Measurements from ENCODE around the gene ARSB. TPM values are rescaled to one million over a fixed set of nuclear protein-coding genes. Genes with fewer than 3 reads are reported as not detected.

ARSB gene
- total and polyA plus RNA-seq, 2 donors (not counting 1 experiment from before 2014, with no cell fraction given) = 4.6 to 9.8 TPM

DNA sequence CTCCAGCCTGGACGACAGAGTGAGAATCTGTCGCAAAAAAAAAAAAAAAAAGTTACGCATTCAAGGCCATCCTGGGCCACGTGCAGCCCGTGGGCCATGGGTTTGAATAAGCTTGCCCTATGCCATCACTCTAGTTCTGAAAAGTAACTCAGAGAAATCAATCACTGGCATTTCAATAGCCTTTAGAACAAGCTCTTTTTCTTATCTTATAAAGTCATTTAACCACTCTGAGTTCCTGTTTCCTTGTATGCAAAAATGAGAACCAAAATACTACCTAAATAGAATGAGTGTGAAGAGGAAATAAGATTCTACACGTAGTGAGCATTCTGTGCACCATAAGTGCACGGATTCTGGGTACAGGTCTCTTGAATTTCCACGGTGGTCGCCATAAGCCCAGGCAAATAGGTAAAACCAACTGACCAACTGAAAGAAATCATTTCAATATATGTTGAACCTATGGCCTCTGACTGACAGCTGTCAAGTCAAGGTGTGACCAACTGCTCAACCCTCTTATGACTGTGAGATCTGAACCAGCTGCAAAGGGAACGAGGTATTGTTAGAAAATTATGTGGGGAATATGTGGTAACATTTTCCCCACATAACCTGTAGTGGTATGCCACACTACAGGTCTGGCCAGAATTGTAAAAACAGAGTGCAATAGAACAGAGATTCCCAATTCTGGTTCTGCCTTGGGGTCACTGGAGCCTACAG, 192.6 kb downstream of the ARSB start:
- Histone ChIP-seq H3K4me1 (ENCODE audit: control insufficient read depth in 2 of 2, insufficient read depth in 2 of 2, low read length in 2 of 2) (peaks cover 33 to 37% of the 10 kb centered on the region in 2 donors), H3K27ac (ENCODE audit: low read length in 2 of 2) (peak overlapping the region; percentile 25 to 37), H4K20me1 (ENCODE audit: control insufficient read depth, insufficient read depth, low read length, poor library complexity, severe bottlenecking) (no peaks in the 10 kb centered on the region), H3K4me3 (ENCODE audit: control extremely low read depth in 1 of 5, extremely low read depth in 1 of 5, insufficient read depth in 1 of 5, low read depth in 2 of 5, low read length in 4 of 5) (peak overlapping the region in 1 of 5 experiments; percentile 38), H3K9ac (ENCODE audit: low read length) (peak overlapping the region; percentile 30), H3K4me2 (replicated peaks; ENCODE audit: low read depth, low read length, poor library complexity, severe bottlenecking) (peak overlapping the region; percentile 61), H3K27me3 (replicated peaks in 1 of 4; ENCODE audit: control extremely low read depth in 1 of 4, control insufficient read depth in 3 of 4, insufficient read depth in 4 of 4, low read length in 3 of 4) (no peaks in the 10 kb centered on the region), H3K36me3 (replicated peaks in 1 of 2; ENCODE audit: control extremely low read depth in 1 of 2, control insufficient read depth in 1 of 2, extremely low read depth in 1 of 2, insufficient read depth in 2 of 2, low read length in 1 of 2) (no peaks in the 10 kb centered on the region), H3K79me2 (ENCODE audit: control insufficient read depth, insufficient read depth, low read length) (no peaks in the 10 kb centered on the region), H2AFZ (ENCODE audit: insufficient read depth, low read depth, low read length, poor library complexity, severe bottlenecking) (peak overlapping the region; percentile 18), H3K9me3 (ENCODE audit: control extremely low read depth in 1 of 3, control insufficient read depth in 2 of 3, insufficient read depth in 1 of 3, low read length in 2 of 3) (peaks cover 0 to 12% (median 0%) of the 10 kb centered on the region in 3 donors)
- TF ChIP-seq, protein P1, sequence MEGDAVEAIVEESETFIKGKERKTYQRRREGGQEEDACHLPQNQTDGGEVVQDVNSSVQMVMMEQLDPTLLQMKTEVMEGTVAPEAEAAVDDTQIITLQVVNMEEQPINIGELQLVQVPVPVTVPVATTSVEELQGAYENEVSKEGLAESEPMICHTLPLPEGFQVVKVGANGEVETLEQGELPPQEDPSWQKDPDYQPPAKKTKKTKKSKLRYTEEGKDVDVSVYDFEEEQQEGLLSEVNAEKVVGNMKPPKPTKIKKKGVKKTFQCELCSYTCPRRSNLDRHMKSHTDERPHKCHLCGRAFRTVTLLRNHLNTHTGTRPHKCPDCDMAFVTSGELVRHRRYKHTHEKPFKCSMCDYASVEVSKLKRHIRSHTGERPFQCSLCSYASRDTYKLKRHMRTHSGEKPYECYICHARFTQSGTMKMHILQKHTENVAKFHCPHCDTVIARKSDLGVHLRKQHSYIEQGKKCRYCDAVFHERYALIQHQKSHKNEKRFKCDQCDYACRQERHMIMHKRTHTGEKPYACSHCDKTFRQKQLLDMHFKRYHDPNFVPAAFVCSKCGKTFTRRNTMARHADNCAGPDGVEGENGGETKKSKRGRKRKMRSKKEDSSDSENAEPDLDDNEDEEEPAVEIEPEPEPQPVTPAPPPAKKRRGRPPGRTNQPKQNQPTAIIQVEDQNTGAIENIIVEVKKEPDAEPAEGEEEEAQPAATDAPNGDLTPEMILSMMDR (IDR thresholded peaks at IDR 0.05) = no peak
- TF ChIP-seq EZH2 (IDR thresholded peaks at IDR 0.05; ENCODE audit: borderline replicate concordance, insufficient read depth, low read depth, low read length, poor library complexity, severe bottlenecking) = no peak
- H3K4me1 Mint-ChIP-seq = peaks cover 67% of the 10 kb centered on the region
- ATAC-seq (ENCODE audit: low read depth) (peak; percentile 65), DNase-seq (peak; percentile 51)
- no peaks in the 10 kb centered on the region for H3K9me3 Mint-ChIP-seq (ENCODE audit: insufficient read depth)
- intact Hi-C loops (cut with micrococcal nuclease) = loop anchor here (1.0 to 5.0 kb wide), 2 partner anchors 32 to 35 kb away; no protein-coding TSS in a partner anchor
- H3K27ac Mint-ChIP-seq = peak overlapping the region; percentile 62
- no peaks in the 10 kb centered on the region for H3K27me3 Mint-ChIP-seq
- ChIA-PET CTCF (interaction anchor here (0.9 to 1.5 kb wide), 3 partner anchors 27 to 260 kb away, joined by 3 to 4 read pairs (median 3); no protein-coding TSS in a partner anchor), POLR2A (interaction anchor here (0.7 to 1.8 kb wide), 6 partner anchors 12 to 497 kb away, joined by 3 to 9 read pairs (median 5); no protein-coding TSS in a partner anchor)
- H3K4me3 Mint-ChIP-seq = peak overlapping the region; percentile 55
- 15% methylated on average over 8 of the region's 10 CpGs for WGBS (ENCODE audit: insufficient coverage)
